Renal cortical epithelial cell (primary cell): Measurements from ENCODE around the gene SMC6. TPM values are rescaled to one million over a fixed set of nuclear protein-coding genes. Genes with fewer than 3 reads are reported as not detected.

Experiments used
- DNase-seq: peaks from one replicate; pipeline ENCODE4 v3.0.0-alpha.2; 2011; ENCODE audit warnings: low read depth
- total RNA-seq: library from RNA; depleted of rRNA; stranded (reverse); fragments of >200 nt; gene quantifications from 2 replicates; pipeline ENCODE4 v1.2.3, GENCODE V29; 2014

Gene SMC6
- total RNA-seq, 1 donor from 2014 or later: 33.8 TPM

- peak; percentile 24 for DNase-seq
Observed at GRCh38 chr2:17615728-17616351, 137.8 kb downstream of the SMC6 start.

DNA sequence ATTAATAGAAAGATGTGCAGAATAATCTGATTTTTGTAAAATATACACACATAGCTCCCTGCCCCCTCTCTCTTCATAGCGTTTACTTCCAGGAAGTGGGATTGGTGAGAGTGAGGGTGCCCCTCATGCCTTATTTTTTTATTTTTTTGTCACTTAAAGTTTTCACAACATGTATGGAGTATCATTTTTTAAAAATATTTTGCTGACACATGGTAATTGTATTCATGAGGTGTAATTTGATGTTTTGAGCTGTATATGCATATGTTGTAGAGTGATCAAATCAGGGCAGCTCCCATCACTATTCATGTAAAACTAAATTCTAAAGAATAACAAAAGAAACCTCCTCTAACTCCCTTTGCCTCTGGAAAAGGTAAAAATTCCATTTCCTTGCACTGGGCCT is 138.5 kb downstream of the SMC6 start:
- no peak for DNase-seq

- no peak for DNase-seq
Observed at GRCh38 chr2:17614174-17614930, 139.3 kb downstream of the SMC6 start.

Other genes with a start within 250 kb of the SMC6 start
- under 0.01 TPM in 1 of 2 replicates, not detected in the other for gene RAD51AP2, start 235.4 kb downstream of the SMC6 start, total RNA-seq
- 0.05 TPM in 1 of 2 replicates, not detected in the other for gene VSNL1, start 213.1 kb downstream of the SMC6 start, total RNA-seq
- gene GEN1, start 328 bp upstream of the SMC6 start, total RNA-seq: 11.7 and 16.1 TPM in 2 replicates
- gene MSGN1, start 62.6 kb upstream of the SMC6 start, total RNA-seq: not detected in 2 replicates
- 45.1 and 70.9 TPM in 2 replicates for gene KCNS3, start 124.9 kb upstream of the SMC6 start, total RNA-seq